GM21447 (cell line): ENCODE measurements around the gene SLC26A8.
"Not testable (repeated sequence)": the region's sequence is repeated elsewhere in the genome, so short reads cannot be mapped to it uniquely, and the experiment has no call there.

Experiments
- ATAC-seq: cut with Tn5 transposase; IDR thresholded peaks from one replicate; pipeline ENCODE4 v1.9.1; 2021; ENCODE audit not compliant: unreplicated experiment

SLC26A8 gene

DNA sequence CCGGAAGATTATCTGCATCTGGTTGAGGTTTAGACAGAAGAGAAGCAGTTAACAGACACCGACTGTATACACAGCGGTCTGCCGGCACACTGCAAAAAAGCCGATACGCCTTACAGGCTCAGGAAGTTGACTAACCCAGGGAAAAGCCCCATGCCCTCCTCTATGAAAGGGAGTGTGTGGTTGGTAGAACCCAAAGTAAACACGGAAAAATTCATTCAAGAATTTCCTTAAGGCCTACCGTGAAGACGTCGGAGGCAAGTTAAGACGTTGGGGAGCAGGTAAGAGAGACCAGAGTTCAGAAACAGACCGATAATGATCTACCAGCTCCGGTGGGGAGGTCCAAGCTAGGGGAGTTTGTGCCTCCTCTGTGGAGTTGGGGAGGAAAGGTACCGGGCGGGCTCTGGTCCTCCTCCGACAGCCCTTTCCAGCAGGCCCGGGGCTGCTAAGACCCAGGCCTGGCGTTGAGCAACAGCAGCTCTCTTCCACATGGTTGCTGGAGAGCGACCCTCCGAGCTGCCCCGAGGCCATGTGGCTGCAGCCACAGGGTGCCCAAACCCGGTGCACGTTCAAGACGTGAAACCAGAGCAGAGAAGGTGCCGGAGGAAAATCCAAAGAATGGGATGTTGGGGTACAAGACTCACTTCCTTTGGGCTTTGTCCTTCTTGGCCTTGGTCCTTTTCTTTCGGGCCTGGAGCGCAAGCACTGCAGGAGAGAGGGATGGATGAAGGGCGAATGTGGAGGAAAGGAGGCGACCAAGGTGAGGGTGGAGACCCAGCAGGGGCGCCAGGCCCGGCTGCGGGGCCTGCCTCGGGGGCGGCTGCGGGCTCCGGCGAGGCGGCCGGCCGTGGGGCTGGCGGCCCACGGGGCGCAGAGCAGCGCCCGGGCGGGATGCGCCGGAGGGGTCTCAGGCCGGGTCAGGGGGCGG, 104.4 kb downstream of the SLC26A8 start:
- peak; percentile 43 for ATAC-seq

DNA sequence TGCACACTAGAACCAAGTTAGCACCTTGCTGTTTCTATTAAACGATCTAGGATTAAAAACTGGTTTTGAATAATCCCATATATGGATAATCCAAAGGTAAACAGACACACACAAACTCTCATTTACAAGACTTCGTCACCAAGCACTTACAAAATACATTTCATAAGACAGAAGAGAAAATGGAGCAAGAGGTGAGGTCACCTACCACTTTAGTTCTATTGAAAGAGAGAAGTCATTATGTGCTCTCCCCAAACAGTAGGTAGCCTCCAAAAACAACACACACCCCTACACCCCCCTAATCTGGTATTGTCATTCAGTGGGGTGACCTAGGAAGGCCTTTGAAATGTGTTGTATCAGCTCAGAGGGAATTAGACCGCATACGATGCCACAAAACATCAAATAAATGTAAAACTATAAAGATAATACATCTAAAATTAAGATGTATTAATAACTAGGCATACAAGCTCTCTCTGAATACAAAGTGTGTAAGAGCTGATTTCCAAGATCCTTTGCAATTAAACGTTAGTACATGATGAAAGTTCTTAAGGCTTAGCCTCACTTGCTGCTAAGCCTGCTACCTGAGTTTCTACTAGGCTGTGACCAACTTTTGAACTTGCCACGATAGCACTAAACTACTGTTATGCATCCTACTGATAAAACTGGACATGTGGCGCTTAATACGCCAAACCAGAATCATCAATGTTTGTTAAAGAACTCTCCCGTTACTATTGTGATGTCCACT, 105.2 kb downstream of the SLC26A8 start:
- ATAC-seq: peak; percentile 27

DNA sequence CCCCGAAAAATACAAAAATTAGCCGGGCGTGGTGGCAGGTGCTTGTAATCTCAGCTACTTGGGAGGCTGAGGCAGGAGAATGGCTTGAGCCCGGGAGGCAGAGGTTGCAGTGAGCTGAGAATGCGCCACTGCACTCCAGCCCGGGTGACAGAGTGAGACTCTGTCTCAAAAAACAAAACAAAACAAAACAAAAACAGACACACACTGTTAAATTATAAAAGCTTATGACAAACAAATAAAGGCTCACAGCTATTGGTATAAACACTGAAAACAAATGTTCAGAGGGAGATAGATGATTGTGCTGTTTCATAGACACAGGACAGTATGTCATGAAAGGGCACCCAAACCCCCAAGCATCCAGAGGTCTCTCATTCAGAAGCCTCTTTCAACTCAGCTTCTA, 107.5 kb downstream of the SLC26A8 start:
- not testable (repeated sequence) for ATAC-seq

DNA sequence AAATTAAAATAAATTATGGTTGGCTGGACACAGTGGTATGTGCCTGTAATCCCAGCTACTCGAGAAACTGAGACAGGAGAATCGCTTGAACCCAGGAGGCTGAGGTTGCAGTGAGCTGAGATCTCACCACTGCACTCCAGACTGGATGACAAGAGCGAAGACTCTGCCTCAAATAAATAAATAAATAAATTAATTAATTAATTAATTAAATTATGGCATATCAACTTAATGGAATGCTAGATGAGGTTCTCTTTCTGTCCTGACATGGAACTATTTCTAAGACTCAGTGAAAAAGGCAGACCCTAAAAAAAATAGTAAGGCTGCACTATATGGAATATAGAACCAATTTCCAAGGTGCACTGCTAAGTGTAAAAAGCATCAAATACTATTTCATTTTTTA, 108.4 kb downstream of the SLC26A8 start:
- no peak for ATAC-seq

DNA sequence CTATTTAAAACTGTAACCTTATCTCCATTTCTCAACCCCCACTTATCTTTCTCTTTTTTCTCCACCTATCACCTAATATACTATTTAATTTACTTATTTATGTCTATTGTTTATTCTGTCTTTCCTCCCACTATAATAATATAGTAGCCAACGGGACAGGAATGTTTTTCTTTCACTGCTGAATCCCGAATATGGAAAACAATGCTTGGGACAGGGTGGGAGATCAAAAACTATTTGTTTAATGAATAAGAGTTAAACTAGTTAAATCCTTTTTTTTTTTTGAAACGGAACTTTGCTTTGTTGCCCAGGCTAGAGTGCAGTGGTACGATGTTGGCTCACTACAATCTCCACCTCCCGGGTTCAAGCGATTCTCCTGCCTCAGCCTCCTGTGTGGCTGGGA, 109.9 kb downstream of the SLC26A8 start:
- no peak for ATAC-seq

DNA sequence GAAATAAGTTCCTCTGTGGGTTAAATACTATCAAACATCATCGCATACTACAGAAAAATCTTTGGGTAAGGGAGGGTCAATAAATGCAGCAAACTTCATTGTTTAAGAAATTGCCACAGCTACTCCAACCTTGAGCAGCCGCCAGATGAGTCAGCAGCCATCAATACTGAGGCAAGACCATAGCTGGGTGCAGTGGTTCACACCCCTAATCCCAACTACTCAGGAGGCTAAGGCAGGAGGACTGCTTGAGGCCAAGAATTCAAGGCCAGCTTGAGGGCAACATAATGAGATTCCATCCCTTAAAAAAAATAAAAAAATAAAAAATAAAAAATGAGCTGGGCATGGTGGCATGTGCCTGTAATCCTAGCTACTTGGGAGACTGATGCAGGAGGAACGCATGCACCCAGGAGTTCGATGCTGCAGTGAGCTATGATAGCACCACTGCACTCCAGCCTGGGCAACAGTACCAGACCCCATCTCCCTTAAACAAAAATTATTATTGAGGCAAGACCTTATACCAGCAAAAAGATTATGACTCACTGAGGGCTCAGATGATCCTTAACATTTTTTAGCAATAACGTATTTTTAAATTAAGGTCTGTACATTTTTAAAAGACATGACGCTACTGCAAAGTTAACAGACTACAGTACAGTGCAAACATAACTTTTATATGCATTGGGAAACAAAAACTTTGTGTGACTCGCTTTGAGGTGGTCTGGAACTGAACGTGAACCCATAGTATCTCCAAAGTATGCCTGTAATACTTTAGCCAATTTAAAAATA, 112.4 kb downstream of the SLC26A8 start:
- no peak for ATAC-seq

DNA sequence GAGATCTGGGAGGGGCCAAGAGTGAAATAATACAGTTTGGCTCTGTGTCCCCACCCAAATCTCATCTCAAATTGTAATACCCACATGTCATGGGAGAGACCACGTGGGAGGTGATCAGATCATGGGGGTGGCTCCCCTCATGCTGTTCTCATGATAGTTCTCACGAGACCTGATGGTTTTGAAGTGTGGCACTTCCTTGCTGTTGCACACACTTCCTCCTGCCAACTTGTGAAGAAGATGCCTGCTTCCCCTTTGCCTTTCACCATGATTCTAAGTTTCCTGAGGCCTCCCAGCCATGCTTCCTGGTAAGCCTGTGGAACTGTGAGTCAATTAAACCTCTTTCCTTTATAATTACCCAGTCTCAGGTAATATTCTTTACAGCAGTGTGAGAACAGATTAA, 114.9 kb downstream of the SLC26A8 start:
- ATAC-seq: not testable (repeated sequence)

DNA sequence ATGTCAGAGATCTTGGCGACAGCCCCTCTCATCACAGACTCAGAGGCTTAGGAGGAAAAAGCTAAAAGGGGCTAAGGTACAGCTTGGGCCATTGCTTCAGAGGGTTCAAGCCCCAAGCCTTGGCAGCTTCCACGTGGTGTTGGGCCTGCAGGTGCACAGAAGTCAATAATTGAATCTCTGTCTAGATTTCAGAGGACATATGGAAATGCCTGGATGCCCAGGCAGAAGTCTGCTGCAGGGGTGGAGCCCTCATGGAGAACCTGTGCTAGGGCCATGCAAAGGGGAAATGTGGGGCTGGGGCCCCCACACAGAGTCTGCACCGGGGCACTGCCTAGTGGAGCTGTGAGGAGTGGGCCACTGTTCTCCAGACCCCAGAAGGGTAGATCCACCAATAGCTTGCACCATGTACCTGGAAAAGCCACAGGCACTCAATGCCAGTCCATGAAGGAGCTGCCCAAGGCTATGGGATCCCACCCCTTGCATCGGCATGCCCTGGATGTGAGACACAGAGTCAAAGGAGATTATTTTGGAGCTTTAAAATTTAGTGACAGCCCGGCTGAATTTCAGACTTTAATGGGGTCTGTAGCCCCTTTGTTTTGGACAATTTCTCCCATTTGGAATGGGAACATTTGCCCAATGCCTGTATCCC, 115.6 kb downstream of the SLC26A8 start:
- ATAC-seq: not testable (repeated sequence)

DNA sequence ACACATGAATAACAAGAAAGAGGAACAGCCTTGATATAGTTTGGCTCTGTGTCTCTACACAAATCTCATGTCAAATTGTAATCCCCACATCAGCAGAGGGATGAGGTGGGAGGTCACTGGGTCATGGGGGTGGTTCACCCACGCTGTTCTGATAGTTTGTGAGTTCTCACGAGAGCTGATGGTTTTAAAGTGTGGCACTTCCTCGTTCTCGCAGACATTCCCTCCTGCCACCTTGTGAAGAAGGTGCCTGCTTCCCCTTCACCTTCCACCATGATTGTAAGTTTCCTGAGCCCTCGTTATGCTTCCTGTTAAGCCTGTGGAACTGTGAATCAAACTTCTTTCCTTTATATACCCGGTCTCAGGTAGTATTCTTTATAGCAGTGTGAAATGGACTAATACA, 116.7 kb downstream of the SLC26A8 start:
- no peak for ATAC-seq

DNA sequence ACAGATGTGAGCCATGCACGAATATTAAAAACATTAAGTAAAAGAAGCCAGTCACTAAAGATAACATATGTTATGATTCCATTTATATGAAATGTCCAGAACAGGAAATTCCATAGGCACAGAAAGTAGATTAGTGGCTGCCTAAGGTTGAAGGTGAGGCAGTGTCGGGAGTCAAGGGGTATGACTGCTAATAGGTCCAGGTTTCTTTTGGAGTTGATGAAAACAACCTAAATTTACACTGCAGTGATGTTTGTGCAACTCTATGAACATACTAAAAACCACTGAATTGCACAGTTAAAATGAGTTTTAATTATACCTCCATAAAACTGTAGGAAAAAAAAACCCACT, 118.0 kb downstream of the SLC26A8 start:
- no peak for ATAC-seq

DNA sequence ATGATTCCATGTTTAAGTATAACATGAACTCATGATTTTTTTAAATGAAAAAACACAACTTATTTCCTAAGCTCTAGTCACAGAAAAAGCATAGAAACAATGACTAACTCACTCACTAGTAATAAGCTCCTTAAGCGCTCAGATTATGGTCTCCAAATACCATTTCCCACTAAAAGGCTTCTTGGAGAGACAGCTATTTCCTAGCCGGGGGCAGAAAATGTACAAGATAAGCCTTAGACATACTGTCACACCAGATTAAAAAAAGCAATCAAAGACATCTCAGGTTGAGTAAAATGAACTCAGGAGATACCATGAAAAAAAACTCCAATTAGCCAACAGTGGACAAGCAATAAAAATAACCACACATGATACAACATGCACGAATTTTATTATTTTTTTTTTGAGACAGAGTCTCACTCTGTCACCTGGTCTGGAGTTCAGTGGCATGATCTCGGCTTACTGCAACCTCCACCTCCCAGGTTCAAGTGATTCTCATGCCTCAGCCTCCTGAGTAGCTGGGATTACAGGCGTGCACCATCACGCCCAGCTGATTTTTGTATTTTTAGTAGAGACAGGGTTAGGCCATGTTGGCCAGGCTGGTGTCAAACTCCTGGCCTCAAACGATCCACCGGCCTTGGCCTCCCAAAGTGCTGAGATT, 118.5 kb downstream of the SLC26A8 start:
- ATAC-seq: no peak

DNA sequence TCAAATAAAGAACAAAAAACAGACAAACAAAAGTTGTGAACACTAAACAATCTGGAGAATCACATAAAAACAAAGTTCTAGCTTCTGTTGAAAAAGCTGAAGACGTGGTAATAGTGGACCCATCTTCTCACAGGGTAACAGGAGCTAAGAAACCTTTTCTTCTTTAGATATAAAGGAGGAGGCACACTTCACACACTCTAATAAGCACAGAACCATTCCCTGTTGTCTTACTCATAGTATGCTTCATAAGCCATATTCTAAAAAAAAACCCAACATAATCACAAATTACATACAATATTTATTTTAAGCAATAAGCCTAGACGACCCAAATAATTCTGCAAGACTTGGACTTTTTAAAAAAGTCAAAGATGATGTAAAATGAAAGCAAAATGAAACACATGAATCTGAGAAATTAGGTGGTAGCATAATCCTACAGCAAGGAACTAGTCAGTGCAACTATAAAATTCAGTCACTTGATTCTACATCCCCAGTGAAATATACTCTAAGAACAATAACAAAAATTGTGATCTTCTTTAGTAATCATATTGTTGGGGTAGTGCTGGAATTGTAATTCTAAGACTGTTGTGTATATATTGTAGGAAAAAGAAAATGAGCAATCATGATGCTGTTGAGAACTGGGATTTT, 119.2 kb downstream of the SLC26A8 start:
- no peak for ATAC-seq

DNA sequence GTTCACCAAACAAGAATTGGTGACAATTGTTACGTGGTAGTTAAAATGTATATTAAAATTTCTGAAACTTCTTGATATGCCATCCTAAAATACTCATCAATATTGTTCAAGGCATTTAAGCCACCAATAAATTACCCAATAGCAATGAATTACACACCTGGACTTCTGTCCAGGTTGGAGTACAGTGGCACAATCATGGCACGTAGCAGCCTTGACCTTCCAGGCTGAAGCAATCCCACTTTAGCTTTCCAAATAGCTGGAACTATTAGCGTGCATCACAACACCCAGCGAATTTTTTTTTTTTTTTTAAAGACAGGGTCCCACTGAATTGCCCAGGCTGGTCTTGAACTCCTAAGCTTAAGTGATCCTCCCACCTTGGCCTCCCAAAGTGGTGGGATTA, 120.8 kb downstream of the SLC26A8 start:
- ATAC-seq: no peak

DNA sequence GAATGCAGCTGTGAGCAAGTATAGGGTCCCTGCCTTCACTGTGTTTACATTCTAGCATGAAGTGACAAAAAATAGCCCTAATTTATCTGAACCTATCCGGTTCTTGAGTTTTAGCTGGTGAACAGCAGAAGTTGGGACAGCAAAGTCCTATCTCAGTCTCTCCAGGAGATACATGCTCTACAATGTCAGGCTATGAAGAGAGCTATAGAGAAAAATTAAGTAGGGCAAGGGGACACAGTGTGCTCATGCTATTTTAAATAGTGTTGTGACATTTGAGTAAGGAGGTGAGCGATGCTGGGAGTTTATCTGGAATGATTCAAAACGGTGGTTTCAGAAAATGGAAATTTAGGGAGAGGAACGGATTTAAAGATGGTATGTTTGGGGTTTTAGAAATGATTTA, 124.0 kb downstream of the SLC26A8 start:
- ATAC-seq: no peak

DNA sequence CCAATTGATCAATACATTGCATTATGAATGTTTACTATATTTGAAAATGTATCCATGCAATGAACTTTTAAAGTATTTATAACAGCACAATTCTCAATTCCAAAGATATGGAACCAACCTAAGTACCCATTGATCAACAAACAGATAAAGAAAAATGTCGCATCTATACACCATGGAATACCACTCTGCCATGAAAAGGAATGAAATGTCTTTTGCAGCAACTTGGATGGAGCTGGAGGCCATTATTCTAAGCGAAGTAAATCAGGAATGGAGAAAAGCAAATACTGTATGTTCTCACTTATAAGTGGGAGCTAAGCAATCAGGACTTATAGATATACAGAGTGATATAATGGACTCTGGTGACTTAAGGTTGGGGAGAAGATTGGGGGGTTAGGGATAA, 126.4 kb downstream of the SLC26A8 start:
- ATAC-seq: no peak

DNA sequence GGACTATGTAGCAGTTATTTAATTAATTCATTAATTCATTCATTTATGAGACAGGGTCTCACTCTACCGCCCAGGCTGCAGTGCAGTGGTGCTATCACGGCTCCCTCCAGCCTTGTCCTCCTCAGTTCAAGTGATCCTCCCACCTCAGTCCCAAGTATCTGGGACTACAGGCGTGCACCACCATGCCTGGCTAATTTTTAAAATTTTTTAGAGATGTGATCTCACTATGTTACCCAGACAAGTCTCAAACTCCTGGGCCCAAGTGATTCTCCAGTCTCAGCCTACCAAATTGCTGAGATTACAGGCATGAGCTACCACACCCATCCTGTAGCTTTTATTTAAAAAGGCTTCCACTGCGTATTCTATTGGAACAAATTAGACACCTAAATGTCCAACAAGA, 127.0 kb downstream of the SLC26A8 start:
- no peak for ATAC-seq

DNA sequence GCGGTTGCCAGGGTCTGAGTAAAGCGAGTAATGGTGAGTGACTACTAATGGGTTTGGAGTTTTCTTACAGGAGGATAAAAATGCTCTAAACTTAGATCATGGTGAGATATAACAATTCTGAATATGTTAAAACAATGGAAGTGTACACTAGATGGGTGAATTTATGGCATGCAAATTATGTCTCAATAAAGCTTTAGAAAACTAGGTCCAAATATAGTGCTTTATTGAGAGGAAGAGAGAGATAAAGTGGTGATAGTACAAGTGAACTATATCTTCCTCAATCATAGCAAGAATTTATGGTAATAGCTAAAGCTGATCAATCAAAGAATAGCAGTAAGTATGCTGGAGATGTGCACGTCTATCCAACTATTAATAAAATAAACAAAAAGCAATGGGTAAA, 127.4 kb downstream of the SLC26A8 start:
- ATAC-seq: no peak

DNA sequence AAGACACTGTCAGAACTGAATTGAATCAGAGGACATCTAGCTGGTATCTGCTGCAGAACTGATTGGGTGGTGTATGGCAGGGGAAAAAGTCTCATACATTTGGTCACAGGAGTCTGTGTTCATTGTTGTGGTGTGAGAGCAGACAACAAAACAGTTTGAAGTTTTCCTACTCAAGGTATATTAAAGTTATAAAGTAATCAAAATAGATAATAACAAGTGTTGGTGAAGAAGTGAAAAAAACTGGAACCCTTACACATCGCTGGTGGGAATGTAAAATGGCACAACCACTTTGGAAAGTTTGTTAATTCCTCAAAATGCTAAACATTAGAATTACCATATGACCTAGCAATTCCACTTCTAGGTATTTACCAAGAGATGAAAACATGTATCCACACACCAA, 128.2 kb downstream of the SLC26A8 start:
- no peak for ATAC-seq

DNA sequence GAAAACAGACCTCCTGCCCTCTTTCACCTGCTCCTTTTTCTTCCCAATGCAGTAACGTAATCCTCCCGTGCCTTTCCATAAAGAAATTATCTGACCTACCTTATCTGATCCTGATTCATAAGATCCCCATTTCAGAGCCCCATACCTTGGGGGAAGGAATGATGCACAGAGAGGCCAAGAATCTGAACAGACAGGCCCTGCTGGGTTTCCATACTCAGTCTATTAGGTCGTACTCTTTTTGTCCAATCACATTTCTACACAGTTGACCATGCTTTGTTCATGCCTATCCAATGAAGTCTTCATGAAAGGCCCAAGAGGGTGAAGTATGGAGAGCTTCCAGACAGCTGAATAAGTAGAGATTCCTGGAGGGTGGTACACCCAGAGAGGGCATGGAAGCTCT, 128.9 kb downstream of the SLC26A8 start:
- no peak for ATAC-seq

DNA sequence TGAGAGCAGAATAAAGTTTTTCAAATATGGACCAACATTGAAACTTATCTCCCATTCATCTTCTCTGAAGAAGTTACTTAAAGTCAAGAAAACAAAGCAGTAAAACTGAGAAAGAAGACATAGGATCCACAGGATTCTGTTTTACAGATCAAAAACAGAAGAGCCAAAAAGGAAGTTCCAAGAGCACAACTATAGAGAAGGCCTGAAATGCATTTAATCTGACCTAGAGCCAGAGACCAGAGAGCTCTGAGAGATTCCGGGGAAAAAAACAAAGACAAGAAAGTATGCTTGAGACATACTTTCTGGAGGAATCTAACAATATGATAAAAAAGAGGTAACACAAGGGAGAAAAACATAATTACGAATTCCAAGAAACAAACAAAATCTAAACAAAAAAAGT, 129.7 kb downstream of the SLC26A8 start:
- ATAC-seq: no peak
